HFF-Myc (cell line): ENCODE measurements around the gene IRF7.

Source experiments
- DNase-seq: peaks from one replicate; pipeline ENCODE4 v3.0.0-alpha.2; 2011; ENCODE audit warnings: low read depth; ENCODE audit errors: extremely low read depth
- H3K4me3 ChIP-seq: replicated peaks from 2 replicates; pipeline ENCODE4 v1.5.1; 2011; ENCODE audit warnings: low read depth, mild to moderate bottlenecking, control low read depth, low read length
- CTCF ChIP-seq: IDR thresholded peaks from 2 replicates; pipeline ENCODE4 v1.5.1; 2012; ENCODE audit warnings: mild to moderate bottlenecking, low read depth, low read length, control low read depth; ENCODE audit errors: missing control alignments

IRF7 gene

GRCh38 chr11:563066-563811 is 52.5 kb downstream of the IRF7 start:
- H3K4me3 ChIP-seq, result no peak overlapping the region
- no peak for DNase-seq
- TF ChIP-seq CTCF, result no peak
